ENCODE data around the gene CDC37L1. TPM values are rescaled to one million over a fixed set of nuclear protein-coding genes. Genes with fewer than 3 reads are reported as not detected.
"Not testable (repeated sequence)": the region's sequence is repeated elsewhere in the genome, so short reads cannot be mapped to it uniquely, and the experiment has no call there.

The CDC37L1 gene
- total RNA-seq, 1 donor from 2014 or later = 35.3 TPM

DNA sequence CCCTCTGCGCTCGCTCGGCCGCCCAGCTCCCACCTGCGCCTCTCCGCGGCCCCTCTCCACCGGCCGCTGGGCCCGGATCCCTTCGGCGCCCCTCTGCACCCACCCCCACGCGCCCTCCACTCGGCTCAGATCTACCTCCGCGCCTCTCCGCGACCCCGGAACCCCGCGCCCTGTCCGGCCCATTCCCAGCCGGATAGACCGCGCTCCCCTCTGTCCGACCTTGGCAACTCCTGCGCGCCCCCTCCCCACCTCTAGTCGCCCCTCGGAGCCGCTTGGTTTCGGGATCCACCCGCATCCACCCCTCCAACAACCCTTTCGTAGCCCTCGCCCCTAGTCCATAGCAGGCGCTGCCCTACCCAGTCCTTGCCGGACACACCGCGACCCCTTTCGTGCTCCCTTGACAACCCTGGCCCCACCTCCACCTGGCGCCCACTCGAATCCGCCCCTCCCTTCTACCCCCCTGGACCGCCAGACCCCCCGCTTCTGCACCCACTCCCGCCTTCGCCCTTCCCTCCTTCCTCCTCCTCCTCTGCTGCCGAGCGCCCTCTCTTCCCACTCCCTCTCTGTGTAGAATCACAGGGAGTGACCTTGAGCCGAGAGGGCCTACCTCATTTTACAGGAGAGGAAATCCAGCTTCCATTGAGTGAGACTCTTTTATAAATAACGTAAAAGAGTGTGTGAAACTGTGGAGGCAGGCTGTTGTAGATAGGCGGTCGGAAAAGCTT lies 62.2 kb downstream of the CDC37L1 start:
- DNase-seq (peak; percentile 61), ATAC-seq (peak; percentile 75)
- intact Hi-C loops (cut with micrococcal nuclease) = no loop called here

DNA sequence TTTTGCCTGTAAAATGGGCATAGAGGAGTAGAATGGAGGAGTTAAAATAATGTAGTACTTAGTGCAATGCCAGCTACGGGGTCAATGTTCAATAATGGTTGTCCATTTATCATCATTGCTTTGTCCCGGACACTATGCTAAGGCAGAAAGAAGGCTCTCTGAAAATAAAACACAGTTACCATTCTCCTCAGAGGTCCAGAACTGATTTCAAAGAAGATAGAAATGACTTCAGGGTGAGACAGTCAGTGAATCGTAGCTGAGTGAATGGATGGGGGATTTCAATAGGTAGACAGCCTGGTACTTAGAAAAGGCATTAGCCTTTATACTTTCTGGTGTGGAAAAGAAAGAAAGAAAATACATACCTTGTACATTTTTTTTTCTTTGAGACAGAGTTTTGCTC lies 62.9 kb downstream of the CDC37L1 start:
- intact Hi-C loops (cut with micrococcal nuclease) = no loop called here
- no peak for ATAC-seq

DNA sequence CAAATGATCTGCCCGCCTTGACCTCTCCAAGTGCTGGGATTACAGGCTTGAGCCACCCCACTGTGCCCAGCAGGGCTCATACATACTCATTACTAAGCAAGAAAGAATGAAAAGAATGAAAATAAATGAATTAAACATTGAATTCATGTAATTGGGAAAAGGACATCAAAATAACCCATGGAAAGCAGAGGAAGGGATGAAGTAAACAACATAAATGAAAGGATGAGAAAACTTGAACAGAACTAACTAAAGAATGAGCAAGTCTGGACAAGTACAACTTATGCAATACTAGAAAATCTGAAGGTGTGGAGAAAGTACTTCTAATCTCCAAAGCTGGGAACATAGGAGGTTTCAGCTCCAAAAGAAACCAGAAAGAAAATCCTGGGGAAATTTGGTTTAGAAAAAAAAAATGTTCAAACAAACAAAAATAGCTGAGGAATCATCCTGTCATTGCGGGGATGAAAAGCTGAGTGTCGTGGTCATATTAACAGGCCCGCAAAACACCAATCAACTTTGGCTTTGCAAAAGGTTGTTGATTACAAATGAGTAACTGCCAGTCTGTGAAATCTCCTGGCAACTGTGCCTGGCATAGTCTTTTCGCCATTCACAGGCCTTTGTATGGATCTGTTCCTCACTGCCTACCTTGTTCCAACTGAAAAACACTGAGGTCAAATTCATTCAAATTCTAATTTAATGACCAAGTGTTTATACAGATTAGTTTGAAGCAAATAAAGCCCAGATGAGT lies 63.9 kb downstream of the CDC37L1 start:
- intact Hi-C loops (cut with micrococcal nuclease) = no loop called here
- ATAC-seq (no peak), DNase-seq (no peak)

More for the DNA sequence above, 62.9 kb downstream of the CDC37L1 start:
- no peak for DNase-seq

DNA sequence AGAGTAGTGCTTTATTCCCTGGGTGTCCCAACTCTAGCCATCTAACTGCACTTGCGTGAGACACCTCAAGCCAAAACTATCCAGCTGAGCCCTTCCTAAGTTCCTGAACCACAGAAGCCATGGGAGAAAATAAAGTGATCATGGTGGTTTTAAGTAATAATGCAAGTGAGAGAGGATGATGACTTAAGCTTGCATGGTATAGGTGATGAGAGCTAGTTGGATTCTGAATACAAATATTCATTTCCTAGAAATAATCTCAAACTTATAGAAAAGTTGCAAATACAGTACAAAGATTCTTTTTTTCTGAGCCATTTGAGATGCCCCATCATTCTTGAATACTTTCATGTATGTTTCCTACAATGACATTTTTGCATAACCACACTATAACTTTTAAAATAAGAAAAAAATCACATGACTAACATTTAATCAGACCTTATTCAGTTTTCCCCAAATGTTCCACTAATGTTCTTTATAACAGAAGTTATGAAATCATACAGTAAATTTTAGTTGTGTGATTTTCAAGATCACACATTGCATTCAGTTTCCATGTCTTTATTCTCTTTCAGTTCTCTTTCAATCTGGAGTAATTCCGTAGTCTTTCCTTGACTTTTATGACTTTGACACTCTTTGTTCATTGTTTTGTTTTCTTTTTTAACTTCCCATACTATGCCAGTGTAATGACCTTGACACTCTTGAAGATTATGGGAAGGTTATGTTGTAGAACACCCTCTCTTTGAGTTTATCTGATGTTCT lies 67.1 kb downstream of the CDC37L1 start:
- DNase-seq (no peak), ATAC-seq (no peak)
- intact Hi-C loops (cut with micrococcal nuclease) = no loop called here

GRCh38 chr9:4748612-4749011 lies 69.2 kb downstream of the CDC37L1 start:
- no peak for DNase-seq
- intact Hi-C loops (cut with micrococcal nuclease) = no loop called here
- no peak for ATAC-seq

DNA sequence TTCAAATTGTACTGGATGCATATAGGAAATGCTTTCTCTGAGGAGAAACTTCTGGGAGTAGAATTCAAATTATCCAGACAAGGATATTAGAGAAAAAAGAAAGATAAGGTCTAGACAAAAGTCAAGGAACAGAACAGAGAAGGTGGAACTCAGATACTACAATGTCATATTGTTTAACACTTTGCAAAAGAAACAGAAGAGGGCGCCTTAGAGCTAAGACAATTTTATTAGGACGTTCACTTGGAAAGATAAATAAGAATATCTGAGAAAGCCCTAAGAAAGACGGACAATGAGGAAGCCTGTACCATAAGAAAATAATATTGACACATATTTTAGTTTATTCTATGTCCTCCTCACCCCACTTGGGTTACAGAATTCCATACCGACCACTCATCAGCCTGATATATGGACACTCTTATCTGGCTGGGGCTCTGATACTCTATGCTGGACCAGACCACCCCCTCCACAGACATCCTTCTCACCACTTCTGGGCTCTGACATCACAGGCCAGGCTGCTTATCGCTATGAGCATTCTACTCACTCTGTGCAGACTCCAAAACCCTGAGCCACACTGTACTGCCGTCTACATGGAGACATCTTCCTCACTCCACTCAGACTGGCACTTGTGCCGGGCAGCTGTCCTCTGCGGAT lies 70.8 kb downstream of the CDC37L1 start:
- ATAC-seq (peak; percentile 49), DNase-seq (no peak)
- intact Hi-C loops (cut with micrococcal nuclease) = no loop called here

DNA sequence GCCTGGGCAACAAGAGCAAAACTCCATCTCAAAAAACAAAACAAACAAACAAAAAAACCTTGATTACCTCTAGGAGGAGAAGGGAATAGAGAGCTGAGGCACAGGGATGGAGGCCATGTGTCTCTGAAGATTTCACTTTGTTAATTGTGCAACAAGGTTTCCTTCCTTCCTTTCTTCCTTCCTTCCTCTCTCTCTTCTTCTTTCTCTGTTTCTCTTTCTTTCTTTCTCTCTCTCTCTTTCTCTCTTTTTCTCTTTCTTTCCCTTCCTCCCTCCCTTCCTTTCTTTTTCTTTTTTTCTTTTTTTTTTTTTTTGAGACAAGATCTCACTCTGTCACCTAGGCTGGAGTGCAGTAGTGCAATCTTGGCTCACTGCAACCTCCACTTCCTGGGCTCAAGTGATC lies 75.2 kb downstream of the CDC37L1 start:
- intact Hi-C loops (cut with micrococcal nuclease); ATAC-seq; DNase-seq: not testable (repeated sequence)

- DNase-seq (no peak), ATAC-seq (no peak)
- intact Hi-C loops (cut with micrococcal nuclease) = no loop called here
Measured at GRCh38 chr9:4755026-4755609, 75.7 kb downstream of the CDC37L1 start.

GRCh38 chr9:4756420-4756819 lies 77.1 kb downstream of the CDC37L1 start:
- no peak for DNase-seq
- intact Hi-C loops (cut with micrococcal nuclease) = no loop called here
- ATAC-seq = no peak

Other genes starting within 250 kb of the CDC37L1 start
- gene SLC1A1, start 189.1 kb upstream of the CDC37L1 start, total RNA-seq = 2.1 TPM
- 1.8 TPM for gene PLPP6, start 17.3 kb upstream of the CDC37L1 start, total RNA-seq
- gene SPATA6L, start 13.1 kb upstream of the CDC37L1 start, total RNA-seq = 0.87 TPM
- gene AK3, start 61.6 kb downstream of the CDC37L1 start, total RNA-seq = 219 TPM
- 4.7 TPM for gene RCL1, start 113.4 kb downstream of the CDC37L1 start, total RNA-seq